Measurements from ENCODE around the gene ANKRD11.
"Not testable (repeated sequence)": the region's sequence is repeated elsewhere in the genome, so short reads cannot be mapped to it uniquely, and the experiment has no call there.

ANKRD11 gene

DNA sequence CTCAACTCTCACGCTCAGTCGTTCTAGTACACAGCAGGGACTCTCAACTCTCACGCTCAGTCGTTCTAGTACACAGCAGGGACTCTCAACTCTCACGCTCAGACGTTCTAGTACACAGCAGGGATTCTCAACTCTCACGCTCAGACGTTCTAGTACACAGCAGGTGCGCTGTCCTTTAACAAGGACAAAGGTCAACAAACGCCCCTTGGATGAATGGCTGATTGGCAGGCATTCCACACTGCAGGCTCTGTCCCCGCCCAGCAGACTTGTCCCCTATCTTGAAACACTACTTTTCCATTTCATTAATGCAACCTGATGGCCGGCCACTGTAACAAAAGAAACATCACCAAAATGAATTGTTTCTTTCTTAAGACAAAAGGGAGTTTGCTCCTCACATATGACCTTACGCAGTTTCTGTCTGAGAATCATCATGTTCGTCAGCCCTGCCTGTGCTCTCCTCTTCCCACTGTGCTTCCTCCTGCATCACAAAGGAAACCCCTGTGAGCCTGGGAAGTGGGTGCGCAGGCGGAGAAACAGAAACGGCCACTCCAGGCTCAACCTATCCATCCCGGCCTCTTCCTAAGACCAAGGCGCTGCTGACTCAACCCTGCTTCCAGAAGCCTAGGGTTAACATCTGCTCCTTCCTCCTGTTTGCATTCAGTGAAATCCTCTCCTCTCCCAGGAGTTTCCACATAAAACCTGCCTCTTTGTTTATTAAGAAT, 59.8 kb downstream of the ANKRD11 start:
- H3K9me3 ChIP-seq (ENCODE audit: control insufficient read depth in 2 of 2, low read length in 2 of 2): no peaks in the 10 kb centered on the region
- no peak overlapping the region for H3K9ac ChIP-seq (ENCODE audit: low read length in 2 of 2)
- H3K4me3 ChIP-seq (ENCODE audit: low read length in 2 of 2): peak overlapping the region in 1 of 2 donors; percentile 44
- H3K27me3 ChIP-seq (ENCODE audit: control insufficient read depth in 1 of 2, insufficient read depth in 2 of 2, low read length in 2 of 2): no peaks in the 10 kb centered on the region
- H3K4me1 ChIP-seq (ENCODE audit: control insufficient read depth, insufficient read depth, low read length): peaks cover 24% of the 10 kb centered on the region
- no peak overlapping the region for H3K27ac ChIP-seq (ENCODE audit: low read length)
- H3K36me3 ChIP-seq (ENCODE audit: control insufficient read depth in 2 of 2, insufficient read depth in 2 of 2, low read length in 2 of 2): no peaks in the 10 kb centered on the region

- H3K4me1 ChIP-seq (ENCODE audit: control insufficient read depth, insufficient read depth, low read length): peaks cover 25% of the 10 kb centered on the region
Observed at GRCh38 chr16:89428605-89429004, 61.8 kb downstream of the ANKRD11 start.

DNA sequence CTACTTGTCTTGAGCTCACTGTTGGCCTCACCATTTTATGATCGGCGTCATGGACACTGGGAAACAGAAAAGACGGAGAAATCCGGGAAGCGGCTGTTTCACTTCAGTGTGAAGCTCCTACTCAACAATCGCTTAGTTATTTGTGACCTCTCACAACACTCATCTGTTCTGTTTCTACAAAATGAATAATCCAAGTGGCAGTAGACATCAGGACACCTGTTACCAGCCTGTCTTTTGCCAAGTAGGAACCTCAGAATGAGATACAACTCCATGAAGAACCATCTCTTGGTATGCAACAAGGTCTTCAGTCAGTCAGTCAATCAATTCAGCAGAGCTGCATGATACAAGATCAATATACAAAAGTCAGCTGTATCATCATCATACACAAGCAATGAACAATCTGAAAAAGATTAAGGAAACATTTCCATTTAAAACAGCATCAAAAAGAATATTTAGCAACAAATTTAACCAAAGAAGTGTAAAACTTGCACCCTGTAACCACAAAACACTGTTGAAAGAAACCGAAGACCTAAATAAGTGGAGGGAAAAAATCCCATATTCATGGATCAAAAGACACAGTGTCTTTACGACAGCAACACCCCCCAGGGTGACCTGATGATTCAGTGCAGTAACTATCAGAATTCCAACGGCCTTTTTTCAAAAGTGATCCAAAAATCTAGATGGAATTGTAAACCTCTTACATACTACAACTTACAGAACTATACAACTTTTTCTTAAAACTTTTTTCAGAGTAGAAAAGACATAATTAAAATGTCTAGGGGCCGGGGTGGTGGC, 63.4 kb downstream of the ANKRD11 start:
- H3K36me3 ChIP-seq (ENCODE audit: control insufficient read depth in 2 of 2, insufficient read depth in 2 of 2, low read length in 2 of 2): no peaks in the 10 kb centered on the region
- H3K9me3 ChIP-seq (ENCODE audit: control insufficient read depth in 2 of 2, low read length in 2 of 2): no peaks in the 10 kb centered on the region
- peaks cover 30% of the 10 kb centered on the region for H3K4me1 ChIP-seq (ENCODE audit: control insufficient read depth, insufficient read depth, low read length)
- no peak overlapping the region for H3K9ac ChIP-seq (ENCODE audit: low read length in 2 of 2)
- no peaks in the 10 kb centered on the region for H3K27me3 ChIP-seq (ENCODE audit: control insufficient read depth in 1 of 2, insufficient read depth in 2 of 2, low read length in 2 of 2)
- H3K4me3 ChIP-seq (ENCODE audit: low read length in 2 of 2): no peak overlapping the region
- no peak overlapping the region for H3K27ac ChIP-seq (ENCODE audit: low read length)

More at GRCh38 chr16:89428605-89429004, 61.8 kb downstream of the ANKRD11 start:
- not testable (repeated sequence) for H3K4me3 ChIP-seq (ENCODE audit: low read length in 2 of 2); H3K36me3 ChIP-seq (ENCODE audit: control insufficient read depth in 2 of 2, insufficient read depth in 2 of 2, low read length in 2 of 2); H3K27me3 ChIP-seq (ENCODE audit: control insufficient read depth in 1 of 2, insufficient read depth in 2 of 2, low read length in 2 of 2); H3K9me3 ChIP-seq (ENCODE audit: control insufficient read depth in 2 of 2, low read length in 2 of 2); H3K9ac ChIP-seq (ENCODE audit: low read length in 2 of 2); H3K27ac ChIP-seq (ENCODE audit: low read length)

DNA sequence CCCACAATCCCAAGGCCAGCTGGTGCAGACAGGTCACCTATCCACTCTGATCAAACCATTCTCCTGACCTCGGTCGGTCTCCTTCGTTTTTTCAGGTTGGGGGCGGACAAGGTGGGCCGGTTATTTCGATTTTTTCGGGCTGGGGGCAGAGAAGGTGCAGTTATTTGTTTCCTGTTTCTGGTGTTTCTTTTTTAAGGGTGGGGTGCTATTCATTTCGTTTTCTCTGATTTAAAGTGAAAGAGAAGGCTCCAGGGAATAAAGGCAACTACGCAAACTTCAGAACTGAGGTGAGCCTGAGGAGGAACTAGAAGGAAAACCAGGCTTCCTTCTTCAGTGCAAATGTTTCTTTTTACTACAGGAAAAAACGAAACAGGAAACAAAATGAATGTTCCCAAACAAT, 64.8 kb downstream of the ANKRD11 start:
- no peaks in the 10 kb centered on the region for H3K27me3 ChIP-seq (ENCODE audit: control insufficient read depth in 1 of 2, insufficient read depth in 2 of 2, low read length in 2 of 2)
- no peak overlapping the region for H3K4me3 ChIP-seq (ENCODE audit: low read length in 2 of 2)
- no peak overlapping the region for H3K9ac ChIP-seq (ENCODE audit: low read length in 2 of 2)
- no peaks in the 10 kb centered on the region for H3K9me3 ChIP-seq (ENCODE audit: control insufficient read depth in 2 of 2, low read length in 2 of 2)
- H3K4me1 ChIP-seq (ENCODE audit: control insufficient read depth, insufficient read depth, low read length): peaks cover 16% of the 10 kb centered on the region
- H3K36me3 ChIP-seq (ENCODE audit: control insufficient read depth in 2 of 2, insufficient read depth in 2 of 2, low read length in 2 of 2): no peaks in the 10 kb centered on the region
- no peak overlapping the region for H3K27ac ChIP-seq (ENCODE audit: low read length)

DNA sequence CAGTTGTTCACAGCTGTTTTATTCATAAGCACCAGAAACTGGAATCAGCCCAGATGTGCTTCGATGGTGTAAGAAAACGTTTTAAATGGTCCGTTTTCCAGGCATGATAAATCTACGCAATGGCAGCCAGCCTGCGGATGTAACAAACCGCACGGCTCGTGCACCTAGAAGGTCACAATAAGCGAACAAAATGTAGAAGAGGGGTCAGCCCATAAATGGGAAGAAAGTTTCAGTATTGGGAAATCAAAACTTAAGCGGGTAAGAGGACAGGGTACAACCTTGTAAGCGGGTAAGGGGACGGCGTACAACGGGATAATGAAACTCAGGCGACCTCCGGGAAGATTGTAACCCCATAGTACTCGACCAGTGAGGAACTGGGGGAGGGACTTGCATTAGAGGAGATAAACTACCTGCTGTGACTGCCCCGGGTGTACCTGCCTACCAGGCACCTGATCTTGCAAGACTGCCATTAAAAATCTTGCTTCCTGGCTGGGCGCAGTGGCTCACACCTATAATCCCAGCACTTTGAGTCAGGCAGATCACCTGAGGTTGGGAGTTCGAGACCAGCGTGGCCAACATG, 66.6 kb downstream of the ANKRD11 start:
- Histone ChIP-seq H3K27ac (ENCODE audit: low read length) (peak overlapping the region; percentile 0), H3K4me3 (ENCODE audit: low read length in 2 of 2) (no peak overlapping the region), H3K9me3 (ENCODE audit: control insufficient read depth in 2 of 2, low read length in 2 of 2) (no peaks in the 10 kb centered on the region), H3K27me3 (ENCODE audit: control insufficient read depth in 1 of 2, insufficient read depth in 2 of 2, low read length in 2 of 2) (no peaks in the 10 kb centered on the region), H3K4me1 (ENCODE audit: control insufficient read depth, insufficient read depth, low read length) (peaks cover 14% of the 10 kb centered on the region), H3K36me3 (ENCODE audit: control insufficient read depth in 2 of 2, insufficient read depth in 2 of 2, low read length in 2 of 2) (no peaks in the 10 kb centered on the region), H3K9ac (ENCODE audit: low read length in 2 of 2) (no peak overlapping the region)

GRCh38 chr16:89422905-89423630, 67.3 kb downstream of the ANKRD11 start:
- Histone ChIP-seq H3K4me3 (ENCODE audit: low read length in 2 of 2) (peak overlapping the region; percentile 20 to 44), H3K4me1 (ENCODE audit: control insufficient read depth, insufficient read depth, low read length) (peaks cover 14% of the 10 kb centered on the region), H3K27ac (ENCODE audit: low read length) (peak overlapping the region; percentile 0), H3K36me3 (ENCODE audit: control insufficient read depth in 2 of 2, insufficient read depth in 2 of 2, low read length in 2 of 2) (no peaks in the 10 kb centered on the region), H3K9me3 (ENCODE audit: control insufficient read depth in 2 of 2, low read length in 2 of 2) (no peaks in the 10 kb centered on the region), H3K27me3 (ENCODE audit: control insufficient read depth in 1 of 2, insufficient read depth in 2 of 2, low read length in 2 of 2) (no peaks in the 10 kb centered on the region), H3K9ac (ENCODE audit: low read length in 2 of 2) (no peak overlapping the region)

DNA sequence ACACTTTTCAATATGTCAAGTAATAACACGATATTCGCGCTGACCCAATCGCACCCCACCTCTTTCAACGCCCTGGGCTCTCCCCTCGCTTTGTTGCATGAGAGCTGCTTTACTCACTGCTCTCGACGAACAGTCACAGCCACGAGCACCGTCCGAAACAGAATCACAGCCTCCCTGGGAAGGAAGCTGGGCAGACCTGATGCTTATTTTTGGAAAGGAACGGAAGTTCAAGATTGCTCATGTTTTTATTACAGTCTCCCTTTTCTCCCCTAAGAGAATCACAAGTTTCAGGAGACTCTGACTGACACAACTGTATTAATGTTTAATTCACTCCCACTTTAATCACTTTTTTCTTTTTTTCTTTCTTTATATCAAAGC, 67.8 kb downstream of the ANKRD11 start:
- Histone ChIP-seq H3K27ac (ENCODE audit: low read length) (peak overlapping the region; percentile 0), H3K9me3 (ENCODE audit: control insufficient read depth in 2 of 2, low read length in 2 of 2) (no peaks in the 10 kb centered on the region), H3K4me3 (ENCODE audit: low read length in 2 of 2) (peak overlapping the region in 1 of 2 donors; percentile 20), H3K9ac (ENCODE audit: low read length in 2 of 2) (no peak overlapping the region), H3K36me3 (ENCODE audit: control insufficient read depth in 2 of 2, insufficient read depth in 2 of 2, low read length in 2 of 2) (no peaks in the 10 kb centered on the region), H3K27me3 (ENCODE audit: control insufficient read depth in 1 of 2, insufficient read depth in 2 of 2, low read length in 2 of 2) (no peaks in the 10 kb centered on the region), H3K4me1 (ENCODE audit: control insufficient read depth, insufficient read depth, low read length) (peaks cover 17% of the 10 kb centered on the region)

- H3K4me3 ChIP-seq (ENCODE audit: low read length in 2 of 2); H3K36me3 ChIP-seq (ENCODE audit: control insufficient read depth in 2 of 2, insufficient read depth in 2 of 2, low read length in 2 of 2); H3K27ac ChIP-seq (ENCODE audit: low read length); H3K9me3 ChIP-seq (ENCODE audit: control insufficient read depth in 2 of 2, low read length in 2 of 2); H3K9ac ChIP-seq (ENCODE audit: low read length in 2 of 2); H3K27me3 ChIP-seq (ENCODE audit: control insufficient read depth in 1 of 2, insufficient read depth in 2 of 2, low read length in 2 of 2): not testable (repeated sequence)
- peaks cover 22% of the 10 kb centered on the region for H3K4me1 ChIP-seq (ENCODE audit: control insufficient read depth, insufficient read depth, low read length)
Observed at GRCh38 chr16:89421300-89421699, 69.1 kb downstream of the ANKRD11 start.

DNA sequence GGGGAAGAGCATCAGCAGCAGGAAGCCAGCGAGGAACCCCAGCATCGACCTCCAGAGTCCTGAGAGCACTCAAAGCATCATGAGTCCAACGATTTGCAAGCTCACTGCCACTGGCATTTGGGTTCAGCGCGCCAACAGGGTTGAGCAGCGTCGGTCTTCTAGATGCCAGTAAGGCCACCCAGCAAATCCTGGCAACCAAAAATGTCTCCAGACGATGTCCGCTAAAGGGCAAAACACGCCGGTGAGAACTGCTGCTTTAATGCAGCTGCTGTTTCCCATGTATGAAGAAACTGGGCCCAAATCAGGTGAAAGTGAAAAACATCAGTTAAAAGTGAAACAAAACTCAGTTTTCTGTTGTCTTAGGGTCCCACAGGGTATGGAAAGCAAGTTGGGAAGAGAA, 70.2 kb downstream of the ANKRD11 start:
- Histone ChIP-seq H3K27ac (ENCODE audit: low read length) (no peak overlapping the region), H3K36me3 (ENCODE audit: control insufficient read depth in 2 of 2, insufficient read depth in 2 of 2, low read length in 2 of 2) (peaks cover 0 to 3% of the 10 kb centered on the region in 2 donors), H3K4me3 (ENCODE audit: low read length in 2 of 2) (no peak overlapping the region), H3K9ac (ENCODE audit: low read length in 2 of 2) (no peak overlapping the region), H3K4me1 (ENCODE audit: control insufficient read depth, insufficient read depth, low read length) (peaks cover 22% of the 10 kb centered on the region), H3K9me3 (ENCODE audit: control insufficient read depth in 2 of 2, low read length in 2 of 2) (no peaks in the 10 kb centered on the region), H3K27me3 (ENCODE audit: control insufficient read depth in 1 of 2, insufficient read depth in 2 of 2, low read length in 2 of 2) (no peaks in the 10 kb centered on the region)

- Histone ChIP-seq H3K9ac (ENCODE audit: low read length in 2 of 2) (no peak overlapping the region), H3K4me1 (ENCODE audit: control insufficient read depth, insufficient read depth, low read length) (peaks cover 29% of the 10 kb centered on the region), H3K27ac (ENCODE audit: low read length) (no peak overlapping the region), H3K27me3 (ENCODE audit: control insufficient read depth in 1 of 2, insufficient read depth in 2 of 2, low read length in 2 of 2) (no peaks in the 10 kb centered on the region), H3K36me3 (ENCODE audit: control insufficient read depth in 2 of 2, insufficient read depth in 2 of 2, low read length in 2 of 2) (peaks cover 0 to 3% of the 10 kb centered on the region in 2 donors), H3K9me3 (ENCODE audit: control insufficient read depth in 2 of 2, low read length in 2 of 2) (no peaks in the 10 kb centered on the region), H3K4me3 (ENCODE audit: low read length in 2 of 2) (no peak overlapping the region)
Observed at GRCh38 chr16:89418352-89418751, 72.0 kb downstream of the ANKRD11 start.
